Parathyroid adenoma (tissue), 2 donors: ENCODE data around the gene OR6C6.
"Not testable (repeated sequence)": the region's sequence is repeated elsewhere in the genome, so short reads cannot be mapped to it uniquely, and the experiment has no call there.

Experiments
- H2AFZ ChIP-seq: fragments of 300-600 bp; sonication (generic); one replicate; pipeline ENCODE4 v1.7.0; 2017; ENCODE audit warnings: antibody characterized with exemption, mild to moderate bottlenecking
- H3K27ac ChIP-seq: fragments of 300-600 bp; sonication (generic); one replicate; pipeline ENCODE4 v1.7.0; 2017
- H3K27me3 ChIP-seq: fragments of 300-600 bp; sonication (generic); one replicate; pipeline ENCODE4 v1.7.0; 2017; ENCODE audit warnings: low read length; ENCODE audit not compliant: control insufficient read depth, insufficient read depth
- H3K36me3 ChIP-seq: fragments of 300-600 bp; sonication (generic); one replicate; pipeline ENCODE4 v1.7.0; 2017; ENCODE audit warnings: low read length; ENCODE audit not compliant: control insufficient read depth, insufficient read depth
- H3K4me1 ChIP-seq: fragments of 300-600 bp; sonication (generic); one replicate; pipeline ENCODE4 v1.7.0; 2017; ENCODE audit warnings: control low read depth
- H3K4me2 ChIP-seq: fragments of 300-600 bp; sonication (generic); one replicate; pipeline ENCODE4 v1.7.0; 2017; ENCODE audit warnings: low read length
- H3K4me3 ChIP-seq: fragments of 300-600 bp; sonication (generic); one replicate; pipeline ENCODE4 v1.7.0; 2017; ENCODE audit warnings: low read depth, low read length
- H3K79me2 ChIP-seq: fragments of 300-600 bp; sonication (generic); one replicate; pipeline ENCODE4 v1.7.0; 2017; ENCODE audit warnings: control low read depth
- H3K9ac ChIP-seq: fragments of 300-600 bp; sonication (generic); one replicate; pipeline ENCODE4 v1.7.0; 2017; ENCODE audit warnings: mild to moderate bottlenecking
- H3K9me3 ChIP-seq: fragments of 300-600 bp; sonication (generic); one replicate; pipeline ENCODE4 v1.7.0; 2017; ENCODE audit warnings: low read length; ENCODE audit not compliant: control insufficient read depth
- CTCF ChIP-seq: fragments of 300-600 bp; sonication (generic); IDR thresholded peaks from one replicate; pipeline ENCODE4 v1.7.0; 2017; ENCODE audit warnings: antibody characterized with exemption, mild to moderate bottlenecking
- donor health status: primary hyperparathyroidism.

The OR6C6 gene

GRCh38 chr12:55296469-55296868, at the start of gene OR6C6:
Gene OR6C6 (minus strand): TSS chr12:55296569. CDS start chr12:55295232, 1,337 bp downstream.
- H3K27me3 ChIP-seq, result no peaks in the 10 kb centered on the region
- no peak within 1 kb of the TSS for H3K27ac ChIP-seq
- H3K4me2 ChIP-seq, result no peak within 1 kb of the TSS
- no peaks in the 10 kb centered on the region for H3K9me3 ChIP-seq
- no peak within 1 kb of the TSS for H3K9ac ChIP-seq
- no peaks in the 10 kb centered on the region for H3K36me3 ChIP-seq
- TF ChIP-seq CTCF, result no peak
- no peaks in the 10 kb centered on the region for H3K79me2 ChIP-seq
- H3K4me3 ChIP-seq, result no peak within 1 kb of the TSS
- H3K4me1 ChIP-seq, result no peaks in the 10 kb centered on the region
- H2AFZ ChIP-seq, result no peak within 1 kb of the TSS

- H3K9ac ChIP-seq, result no peak overlapping the region
- H3K79me2 ChIP-seq, result no peaks in the 10 kb centered on the region
- no peaks in the 10 kb centered on the region for H3K9me3 ChIP-seq
- no peak for TF ChIP-seq CTCF
- H3K27ac ChIP-seq, result no peak overlapping the region
- no peak overlapping the region for H2AFZ ChIP-seq
- no peaks in the 10 kb centered on the region for H3K36me3 ChIP-seq
- H3K4me3 ChIP-seq, result no peak overlapping the region
- no peaks in the 10 kb centered on the region for H3K4me1 ChIP-seq
- H3K27me3 ChIP-seq, result no peaks in the 10 kb centered on the region
- H3K4me2 ChIP-seq, result no peak overlapping the region
Observed at GRCh38 chr12:55336002-55336401, 39.6 kb upstream of the OR6C6 start.

- H3K4me2 ChIP-seq, result no peak within 1 kb of the TSS
Observed at GRCh38 chr12:55330446-55330845, 34.1 kb upstream of the OR6C6 start, which contains the start of gene OR6C3. Gene OR6C3 (plus strand): TSS chr12:55330746. CDS start chr12:55331701, 955 bp downstream.

GRCh38 chr12:55325801-55326200, 29.4 kb upstream of the OR6C6 start:
- not testable (repeated sequence) for H3K4me3 ChIP-seq, H3K79me2 ChIP-seq, H3K4me1 ChIP-seq, H3K27me3 ChIP-seq, H3K9me3 ChIP-seq, H2AFZ ChIP-seq, H3K9ac ChIP-seq, H3K4me2 ChIP-seq, H3K27ac ChIP-seq, H3K36me3 ChIP-seq

More at GRCh38 chr12:55330446-55330845, 34.1 kb upstream of the OR6C6 start, which contains the start of gene OR6C3:
- H3K27ac ChIP-seq, result no peak within 1 kb of the TSS
- no peaks in the 10 kb centered on the region for H3K79me2 ChIP-seq
- no peak for TF ChIP-seq CTCF
- no peak within 1 kb of the TSS for H3K9ac ChIP-seq
- H3K27me3 ChIP-seq, result no peaks in the 10 kb centered on the region
- no peaks in the 10 kb centered on the region for H3K36me3 ChIP-seq
- H3K4me3 ChIP-seq, result no peak within 1 kb of the TSS
- no peaks in the 10 kb centered on the region for H3K4me1 ChIP-seq
- H2AFZ ChIP-seq, result no peak within 1 kb of the TSS
- no peaks in the 10 kb centered on the region for H3K9me3 ChIP-seq

- Histone ChIP-seq H3K36me3 (no peaks in the 10 kb centered on the region), H3K27me3 (no peaks in the 10 kb centered on the region), H3K9me3 (no peaks in the 10 kb centered on the region), H3K4me2 (no peak overlapping the region), H3K9ac (no peak overlapping the region), H3K4me3 (no peak overlapping the region), H3K4me1 (no peaks in the 10 kb centered on the region), H2AFZ (no peak overlapping the region), H3K79me2 (no peaks in the 10 kb centered on the region), H3K27ac (no peak overlapping the region)
- TF ChIP-seq CTCF, result no peak
Observed at GRCh38 chr12:55320201-55320600, 23.8 kb upstream of the OR6C6 start.
